Transverse colon (tissue), 4 donors: ENCODE data around the gene TNFRSF18. TPM values are rescaled to one million over a fixed set of nuclear protein-coding genes. Genes with fewer than 3 reads are reported as not detected.

Experiments
- DNase-seq: peaks from one replicate; pipeline ENCODE4 v3.0.0-alpha.2; 2019
- H3K27ac ChIP-seq, 4 donors: fragments of 200-600 bp; sonication (generic); 2 replicates each; pipeline ENCODE4 v1.5.1; 2016 to 2018; ENCODE audit warnings: inconsistent platforms in 4 of 4
- H3K27me3 ChIP-seq: fragments of 200-600 bp; sonication (generic); 2 replicates; pipeline ENCODE4 v1.5.1; 2017; ENCODE audit warnings: inconsistent platforms
- H3K36me3 ChIP-seq, 4 donors: fragments of 200-600 bp; sonication (generic); 2 replicates each; pipeline ENCODE4 v1.5.1; 2017 to 2019; ENCODE audit warnings: inconsistent platforms in 4 of 4
- H3K4me1 ChIP-seq, 4 donors: fragments of 200-600 bp; sonication (generic); 2 replicates each; pipeline ENCODE4 v1.5.1; 2017 to 2020; ENCODE audit warnings: inconsistent platforms in 4 of 4
- H3K4me3 ChIP-seq, 4 donors: fragments of 200-600 bp; sonication (generic); 1 replicate in 1 of 4; 2 replicates in 3 of 4; pipeline versions ENCODE4 v1.5.1 to v1.6.1; 2017 to 2019; ENCODE audit warnings: inconsistent platforms in 4 of 4
- H3K9me3 ChIP-seq, 2 donors: fragments of 200-600 bp; sonication (generic); 2 replicates each; pipeline ENCODE4 v1.5.1; 2017 to 2019; ENCODE audit warnings: inconsistent platforms in 2 of 2
- EP300 ChIP-seq: sonication (generic); formaldehyde crosslinking; IDR thresholded peaks from one replicate; pipeline ENCODE4 v1.6.1; 2017; ENCODE audit warnings: antibody characterized with exemption, low read depth
- POLR2A ChIP-seq: fragments of 450-650 bp; IDR thresholded peaks from one replicate; pipeline ENCODE4 v1.6.1; 2016; ENCODE audit warnings: antibody characterized with exemption, mild to moderate bottlenecking, moderate library complexity
- POLR2AphosphoS5 ChIP-seq, 3 donors: sonication (generic); formaldehyde crosslinking; IDR thresholded peaks; one replicate each; pipeline ENCODE4 v1.6.1; 2016; ENCODE audit warnings: antibody characterized with exemption in 3 of 3
- WGBS, 2 donors: methylation state at CpG; one replicate each; pipeline ENCODE4 v1.1.5; 2018; ENCODE audit warnings: low coverage in 1 of 2; 5-methylcytosine and 5-hydroxymethylcytosine counted together
- in situ Hi-C, 4 donors: fragments of 200-750 bp; cut with MboI; loops; one replicate each; pipeline versions ENCODE4 v1.15.0 to v1.15.1; 2017; ENCODE audit warnings: low sequenced_read_pairs in 3 of 4, low pct_ligation_motif_present in 1 of 4, low pct_unique_long_range_greater_than_20kb in 1 of 4
- intact Hi-C: fragments of 100-400 bp; cut with DNase I; formaldehyde crosslinking; loops from one replicate; pipeline ENCODE4 v1.15.1; 2023; ENCODE audit warnings: low total_unique reads
- total RNA-seq, 4 donors: library from RNA; depleted of rRNA; stranded (reverse); fragments of >200 nt; gene quantifications; one replicate each; pipeline ENCODE4 v1.1.0, GENCODE V29; 2016
- TF ChIP-seq, protein P1 (sequence below), 5 experiments: fragments of 200-600 bp in 3 of 5; fragments of 450-650 bp in 2 of 5; sonication (generic) in 3 of 5; IDR thresholded peaks; 1 replicate in 2 of 5; 2 replicates in 3 of 5; pipeline ENCODE4 v1.5.1; 2016 to 2017; ENCODE audit warnings: antibody characterized with exemption in 5 of 5, inconsistent platforms in 3 of 5, mild to moderate bottlenecking in 2 of 5, moderate library complexity in 1 of 5

TNFRSF18 gene
- total RNA-seq, 4 donors from 2014 or later = 3.3 to 7.9 TPM; not detected in 2

DNA sequence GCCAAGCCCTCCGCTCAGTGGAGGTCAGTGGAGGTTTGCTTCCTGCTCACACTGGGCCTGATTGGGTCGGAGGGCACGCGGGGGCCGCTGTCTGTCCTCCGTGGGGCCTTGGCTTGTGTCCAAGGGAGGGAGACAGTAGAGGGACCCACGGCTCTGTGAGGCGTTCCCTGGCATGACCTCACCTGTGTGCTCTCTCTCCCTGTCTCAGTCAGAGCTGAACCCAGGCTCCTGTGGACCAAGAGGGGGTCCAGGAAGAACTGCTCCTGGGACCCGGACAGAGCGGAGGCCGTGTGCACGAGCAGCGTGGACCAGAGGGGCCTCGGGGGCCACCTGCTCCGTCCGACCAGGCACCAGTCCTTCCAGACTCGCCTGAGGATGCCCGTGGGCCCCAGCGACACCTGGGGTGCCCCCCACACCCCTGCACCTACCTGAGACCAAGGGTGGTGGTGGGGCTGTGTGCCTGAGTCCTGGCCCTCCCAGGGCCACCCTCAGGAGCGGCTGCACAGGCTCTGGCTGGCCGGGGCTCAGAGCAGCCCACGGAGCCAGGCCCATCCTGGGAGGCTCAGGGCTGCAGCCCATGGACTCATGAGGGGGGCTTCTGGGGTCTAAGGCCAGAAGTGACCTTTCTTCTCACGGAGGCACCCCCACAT is 46.0 kb downstream of the TNFRSF18 start:
- DNase-seq = no peak
- in situ Hi-C loops = no loop called here
- intact Hi-C loops = no loop called here

DNA sequence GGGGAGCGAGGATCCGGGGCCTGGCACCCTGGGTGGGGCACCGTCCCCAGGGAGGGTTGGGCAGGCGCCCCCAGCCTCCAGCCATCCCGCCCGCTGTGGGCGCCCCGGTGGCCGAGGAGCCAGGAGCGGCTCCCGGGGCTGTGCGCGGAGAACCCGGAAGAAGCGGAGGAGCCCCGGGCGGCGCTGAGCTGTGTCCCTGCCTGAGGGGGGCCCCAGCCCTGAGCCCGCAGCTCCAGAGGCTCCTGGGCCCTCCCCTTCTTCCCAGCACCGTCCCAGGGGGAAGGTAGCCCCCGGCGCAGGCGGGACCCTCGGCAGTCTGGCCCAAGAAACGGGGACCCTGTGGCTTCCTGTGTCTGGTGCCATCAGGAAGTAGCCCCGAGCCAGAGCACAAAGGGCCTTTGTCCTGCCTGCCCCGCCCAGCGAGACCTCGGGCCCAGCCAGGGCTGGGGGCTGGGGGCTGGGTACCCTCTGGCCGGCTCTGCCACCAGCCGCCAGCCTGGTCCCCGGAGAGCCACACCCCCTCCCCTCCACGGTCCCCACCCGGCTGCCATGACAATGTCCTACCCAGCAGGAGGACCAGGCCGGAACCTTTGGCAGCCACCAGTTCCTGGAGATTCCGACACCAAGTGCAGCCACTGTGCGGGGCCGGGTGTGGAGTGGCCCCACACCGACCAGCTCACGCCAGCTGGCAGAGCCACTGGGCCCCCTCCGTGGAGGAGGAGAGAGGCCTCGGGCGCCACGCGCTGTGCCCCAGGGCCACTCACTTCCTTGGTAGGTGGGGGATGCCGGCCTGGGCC is 48.3 kb downstream of the TNFRSF18 start:
- Histone ChIP-seq H3K27me3 (no peaks in the 10 kb centered on the region), H3K27ac (peak overlapping the region; percentile 96 to 98 (median 97)), H3K9me3 (no peaks in the 10 kb centered on the region), H3K4me1 (peaks cover 9 to 44% (median 41%) of the 10 kb centered on the region in 4 donors), H3K4me3 (peak overlapping the region; percentile 41 to 62 (median 60)), H3K36me3 (no peaks in the 10 kb centered on the region)
- intact Hi-C loops = loop anchor here (10.0 kb wide), 1 partner anchor 67 kb away; no protein-coding TSS in a partner anchor
- peak; percentile 35 to 64 (median 48) for TF ChIP-seq POLR2AphosphoS5 (IDR thresholded peaks at IDR 0.05)
- no peak for TF ChIP-seq POLR2A
- 25% methylated on average over 26 of the region's 46 CpGs; no CpG with 5 or more reads in 1 of the 2 donors for WGBS, 2 donors
- DNase-seq = peak; percentile 86
- in situ Hi-C loops = no loop called here

More for the DNA sequence above, 46.0 kb downstream of the TNFRSF18 start:
- H3K9me3 ChIP-seq = no peaks in the 10 kb centered on the region
- no peaks in the 10 kb centered on the region for H3K36me3 ChIP-seq
- H3K27me3 ChIP-seq = no peaks in the 10 kb centered on the region
- TF ChIP-seq, protein P1, sequence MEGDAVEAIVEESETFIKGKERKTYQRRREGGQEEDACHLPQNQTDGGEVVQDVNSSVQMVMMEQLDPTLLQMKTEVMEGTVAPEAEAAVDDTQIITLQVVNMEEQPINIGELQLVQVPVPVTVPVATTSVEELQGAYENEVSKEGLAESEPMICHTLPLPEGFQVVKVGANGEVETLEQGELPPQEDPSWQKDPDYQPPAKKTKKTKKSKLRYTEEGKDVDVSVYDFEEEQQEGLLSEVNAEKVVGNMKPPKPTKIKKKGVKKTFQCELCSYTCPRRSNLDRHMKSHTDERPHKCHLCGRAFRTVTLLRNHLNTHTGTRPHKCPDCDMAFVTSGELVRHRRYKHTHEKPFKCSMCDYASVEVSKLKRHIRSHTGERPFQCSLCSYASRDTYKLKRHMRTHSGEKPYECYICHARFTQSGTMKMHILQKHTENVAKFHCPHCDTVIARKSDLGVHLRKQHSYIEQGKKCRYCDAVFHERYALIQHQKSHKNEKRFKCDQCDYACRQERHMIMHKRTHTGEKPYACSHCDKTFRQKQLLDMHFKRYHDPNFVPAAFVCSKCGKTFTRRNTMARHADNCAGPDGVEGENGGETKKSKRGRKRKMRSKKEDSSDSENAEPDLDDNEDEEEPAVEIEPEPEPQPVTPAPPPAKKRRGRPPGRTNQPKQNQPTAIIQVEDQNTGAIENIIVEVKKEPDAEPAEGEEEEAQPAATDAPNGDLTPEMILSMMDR (IDR thresholded peaks at IDR 0.05) = no peak
- no peak for TF ChIP-seq EP300
- TF ChIP-seq POLR2AphosphoS5 (IDR thresholded peaks at IDR 0.05) = no peak
- TF ChIP-seq POLR2A = no peak
- H3K4me1 ChIP-seq = peaks cover 9 to 44% (median 41%) of the 10 kb centered on the region in 4 donors
- H3K4me3 ChIP-seq = peak overlapping the region in 1 of 4 donors; percentile 56
- H3K27ac ChIP-seq = peak overlapping the region; percentile 96 to 98 (median 97)
- WGBS, 2 donors = 51 to 62% methylated on average over 3 to 19 of the region's 23 CpGs

DNA sequence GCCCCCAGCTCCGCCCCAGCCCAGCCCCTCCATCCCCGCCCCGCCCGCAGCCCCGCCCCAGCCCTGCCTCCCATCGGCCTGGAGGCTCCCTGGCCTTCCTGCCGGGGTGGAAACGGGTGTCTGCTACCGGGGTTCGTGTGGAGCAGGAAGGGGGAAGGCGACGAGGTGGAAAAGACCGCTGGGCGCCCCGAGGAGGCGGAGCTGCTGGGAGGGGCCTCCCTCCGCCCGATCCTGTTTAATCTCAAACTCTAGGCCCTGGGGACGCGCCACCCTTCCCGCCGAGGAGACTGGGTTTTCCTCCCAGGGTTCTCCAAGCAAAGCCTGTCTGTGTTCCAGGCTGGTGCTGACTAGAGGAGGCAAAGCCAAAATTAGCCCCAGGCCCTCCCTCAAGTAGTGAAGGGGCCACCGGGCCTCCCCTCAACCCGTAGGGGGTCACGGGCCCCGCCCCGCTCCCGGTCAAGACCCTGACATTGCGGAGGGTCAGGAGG is 48.9 kb downstream of the TNFRSF18 start:
- DNase-seq = peak; percentile 93
- no peak for TF ChIP-seq EP300
- TF ChIP-seq POLR2AphosphoS5 (IDR thresholded peaks at IDR 0.05) = peak; percentile 82 to 94 (median 89)
- peak; percentile 92 for TF ChIP-seq POLR2A
- Histone ChIP-seq H3K36me3 (no peaks in the 10 kb centered on the region), H3K27me3 (no peaks in the 10 kb centered on the region), H3K4me1 (peaks cover 9 to 44% (median 41%) of the 10 kb centered on the region in 4 donors), H3K9me3 (no peaks in the 10 kb centered on the region), H3K4me3 (peak overlapping the region; percentile 41 to 62 (median 60)), H3K27ac (peak overlapping the region; percentile 96 to 98 (median 97))
- WGBS, 2 donors = 0% methylated on average over 7 of the region's 29 CpGs; no CpG with 5 or more reads in 1 of the 2 donors
- intact Hi-C loops = loop anchor here (10.0 kb wide), 1 partner anchor 67 kb away; no protein-coding TSS in a partner anchor
- in situ Hi-C loops = no loop called here

DNA sequence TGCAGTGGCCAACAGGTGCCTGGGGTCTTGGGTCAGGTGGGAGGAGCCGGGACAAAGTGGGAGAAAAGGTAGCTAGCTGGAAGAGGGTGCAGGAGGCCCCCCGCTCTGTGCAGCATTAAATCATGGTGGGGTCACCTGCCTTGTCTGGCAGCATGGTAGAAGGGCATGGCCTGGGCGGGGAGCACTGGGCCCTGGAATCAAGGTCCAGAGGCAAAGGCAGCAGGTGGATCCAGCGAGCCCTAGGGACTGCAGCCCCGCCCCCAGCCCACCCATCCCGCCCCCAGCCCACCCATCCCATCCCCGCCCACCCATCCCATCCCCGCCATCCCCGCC is 49.4 kb downstream of the TNFRSF18 start:
- peak overlapping the region; percentile 11 to 55 (median 30) for H3K27ac ChIP-seq
- 52% methylated on average over 4 of the region's 9 CpGs; no CpG with 5 or more reads in 1 of the 2 donors for WGBS, 2 donors
- no peaks in the 10 kb centered on the region for H3K9me3 ChIP-seq
- H3K4me1 ChIP-seq = peaks cover 9 to 40% (median 39%) of the 10 kb centered on the region in 4 donors
- intact Hi-C loops (loop anchor here (10.0 kb wide), 1 partner anchor 68 kb away; no protein-coding TSS in a partner anchor), in situ Hi-C loops (no loop called here)
- DNase-seq = peak; percentile 32
- H3K4me3 ChIP-seq = no peak overlapping the region
- TF ChIP-seq POLR2A (no peak), POLR2AphosphoS5 (IDR thresholded peaks at IDR 0.05) (no peak), EP300 (no peak)
- TF ChIP-seq, protein P1 (IDR thresholded peaks at IDR 0.05) = no peak
- no peaks in the 10 kb centered on the region for H3K36me3 ChIP-seq
- no peaks in the 10 kb centered on the region for H3K27me3 ChIP-seq
